Gastrocnemius medialis (tissue), 4 donors: ENCODE data around the gene VWA3B. TPM values are rescaled to one million over a fixed set of nuclear protein-coding genes. Genes with fewer than 3 reads are reported as not detected.

Source experiments
- ATAC-seq, 2 donors: fragments of 150-250 bp; one replicate each; pipeline ENCODE4 v1.9.1; 2016
- DNase-seq, 2 donors: peaks; one replicate each; pipeline ENCODE4 v3.0.0-alpha.2; 2019
- H3K27ac ChIP-seq, 4 donors: fragments of 200-600 bp; sonication (generic); 1 replicate in 1 of 4; 2 replicates in 3 of 4; pipeline ENCODE4 v1.5.1; 2016 to 2018; ENCODE audit warnings: mild to moderate bottlenecking in 2 of 4, moderate library complexity in 1 of 4
- H3K27me3 ChIP-seq, 3 donors: fragments of 200-600 bp; sonication (generic) in 2 of 3; 1 replicate in 1 of 3; 2 replicates in 2 of 3; pipeline versions ENCODE4 v1.5.1 to v1.6.0; 2016 to 2019; ENCODE audit warnings: mild to moderate bottlenecking in 1 of 3, moderate library complexity in 1 of 3
- H3K36me3 ChIP-seq, 2 donors: fragments of 200-600 bp; sonication (generic) in 1 of 2; one replicate each; pipeline ENCODE4 v1.5.1; 2017 to 2018
- H3K4me1 ChIP-seq, 2 donors: fragments of 200-600 bp; sonication (generic) in 1 of 2; one replicate each; pipeline ENCODE4 v1.5.1; 2016 to 2017; ENCODE audit warnings: mild to moderate bottlenecking in 2 of 2
- H3K4me3 ChIP-seq, 4 donors: fragments of 200-600 bp; sonication (generic) in 3 of 4; 1 replicate in 1 of 4; 2 replicates in 3 of 4; pipeline ENCODE4 v1.5.1; 2016 to 2019; ENCODE audit warnings: mild to moderate bottlenecking in 2 of 4
- H3K9me3 ChIP-seq, 3 donors: fragments of 200-600 bp; sonication (generic) in 2 of 3; 1 replicate in 1 of 3; 2 replicates in 2 of 3; pipeline ENCODE4 v1.5.1; 2016 to 2019
- CTCF ChIP-seq, 5 experiments: fragments of 450-650 bp in 3 of 5; fragments of 200-600 bp in 2 of 5; sonication (generic) in 2 of 5; IDR thresholded peaks in 4 of 5; conservative IDR thresholded peaks in 1 of 5; 1 replicate in 4 of 5; 2 replicates in 1 of 5; pipeline ENCODE4 v1.5.1; 2016 to 2019; ENCODE audit warnings: antibody characterized with exemption in 5 of 5, mild to moderate bottlenecking in 3 of 5, moderate library complexity in 3 of 5
- POLR2A ChIP-seq, 2 donors: fragments of 450-650 bp; IDR thresholded peaks; one replicate each; pipeline ENCODE4 v1.6.1; 2017; ENCODE audit warnings: antibody characterized with exemption in 2 of 2, mild to moderate bottlenecking in 2 of 2, moderate library complexity in 2 of 2
- in situ Hi-C, 4 donors: fragments of 200-750 bp; cut with MboI; loops; one replicate each; pipeline versions ENCODE4 v1.15.0 to v1.8.0; 2017; ENCODE audit warnings: low sequenced_read_pairs in 4 of 4
- intact Hi-C: fragments of 100-400 bp; cut with DNase I; formaldehyde crosslinking; loops from one replicate; pipeline ENCODE4 v1.15.1; 2023; ENCODE audit warnings: low total_unique reads
- total RNA-seq, 4 donors: library from RNA; depleted of rRNA; stranded (reverse); fragments of >200 nt; gene quantifications; one replicate each; pipeline versions ENCODE4 v1.1.0 to v1.2.3, GENCODE V29; 2016

The VWA3B gene
- total RNA-seq, 4 donors from 2014 or later: not detected

- H3K27ac ChIP-seq: no peak overlapping the region
- no peak overlapping the region for H3K4me3 ChIP-seq
- intact Hi-C loops (no loop called here), in situ Hi-C loops (no loop called here)
- TF ChIP-seq POLR2A (IDR thresholded peaks at IDR 0.05): no peak
- TF ChIP-seq CTCF (IDR thresholded peaks at IDR 0.05 in 4 of 5, conservative IDR thresholded peaks at IDR 0.05 in 1 of 5): no peak
- no peak for ATAC-seq
- no peak for DNase-seq
- no peaks in the 10 kb centered on the region for H3K4me1 ChIP-seq
- no peaks in the 10 kb centered on the region for H3K9me3 ChIP-seq
- no peaks in the 10 kb centered on the region for H3K27me3 ChIP-seq
- no peaks in the 10 kb centered on the region for H3K36me3 ChIP-seq
Measured at GRCh38 chr2:98334439-98335078, 247.6 kb downstream of the VWA3B start.

- in situ Hi-C loops: no loop called here
- Histone ChIP-seq H3K4me1 (no peaks in the 10 kb centered on the region), H3K9me3 (no peaks in the 10 kb centered on the region), H3K4me3 (no peak overlapping the region), H3K36me3 (no peaks in the 10 kb centered on the region), H3K27me3 (no peaks in the 10 kb centered on the region), H3K27ac (no peak overlapping the region)
- no peak for DNase-seq
- intact Hi-C loops: no loop called here
- TF ChIP-seq CTCF (IDR thresholded peaks at IDR 0.05 in 4 of 5, conservative IDR thresholded peaks at IDR 0.05 in 1 of 5) (no peak), POLR2A (IDR thresholded peaks at IDR 0.05) (no peak)
- no peak for ATAC-seq
Measured at GRCh38 chr2:98335271-98335670, 248.3 kb downstream of the VWA3B start.

- ATAC-seq: no peak
- intact Hi-C loops: no loop called here
Measured at GRCh38 chr2:98341241-98341640, 254.3 kb downstream of the VWA3B start.

GRCh38 chr2:98343285-98343684, 256.3 kb downstream of the VWA3B start:
- Histone ChIP-seq H3K4me1 (no peaks in the 10 kb centered on the region), H3K27me3 (peaks cover 33 to 37% (median 37%) of the 10 kb centered on the region in 3 donors), H3K36me3 (no peaks in the 10 kb centered on the region), H3K27ac (no peak overlapping the region), H3K4me3 (no peak overlapping the region), H3K9me3 (no peaks in the 10 kb centered on the region)
- TF ChIP-seq CTCF (IDR thresholded peaks at IDR 0.05 in 4 of 5, conservative IDR thresholded peaks at IDR 0.05 in 1 of 5): no peak
- no peak for TF ChIP-seq POLR2A (IDR thresholded peaks at IDR 0.05)
- DNase-seq (no peak), ATAC-seq (no peak)
- intact Hi-C loops (no loop called here), in situ Hi-C loops (no loop called here)

More at GRCh38 chr2:98341241-98341640, 254.3 kb downstream of the VWA3B start:
- in situ Hi-C loops: no loop called here
- H3K36me3 ChIP-seq: no peaks in the 10 kb centered on the region
- no peak for TF ChIP-seq POLR2A (IDR thresholded peaks at IDR 0.05)
- no peak for TF ChIP-seq CTCF (IDR thresholded peaks at IDR 0.05 in 4 of 5, conservative IDR thresholded peaks at IDR 0.05 in 1 of 5)
- no peak for DNase-seq
- H3K4me1 ChIP-seq: no peaks in the 10 kb centered on the region
- H3K27me3 ChIP-seq: peaks cover 14 to 17% (median 16%) of the 10 kb centered on the region in 3 donors
- H3K27ac ChIP-seq: no peak overlapping the region
- H3K9me3 ChIP-seq: no peaks in the 10 kb centered on the region
- no peak overlapping the region for H3K4me3 ChIP-seq
